ENCODE measurements around the gene RAD21L1.
"Not testable (repeated sequence)": the region's sequence is repeated elsewhere in the genome, so short reads cannot be mapped to it uniquely, and the experiment has no call there.

RAD21L1 gene

DNA sequence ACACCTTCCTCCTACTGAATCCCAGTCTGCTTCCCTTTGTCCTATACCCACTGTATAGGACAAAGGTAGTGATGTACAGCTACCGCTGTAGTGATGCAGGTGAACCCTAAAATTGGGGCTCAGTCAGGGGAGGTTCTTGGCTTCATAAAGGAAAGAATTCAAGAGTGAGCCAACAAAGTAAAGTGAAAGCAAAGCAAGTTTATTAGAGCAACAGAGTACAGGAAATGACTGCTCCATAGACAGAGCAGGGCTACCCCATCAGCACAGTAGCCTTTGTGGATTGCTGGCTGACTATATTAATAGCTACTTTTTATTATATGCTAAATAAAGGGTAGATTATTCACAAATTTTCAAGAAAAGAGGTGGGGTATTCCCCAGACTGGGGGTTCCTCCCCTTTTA is 25.9 kb upstream of the RAD21L1 start:
- DNase-seq = no peak

- no peak for DNase-seq
Measured at GRCh38 chr20:1202762-1203504, 22.9 kb upstream of the RAD21L1 start, which contains the start of gene C20orf202. C20orf202 (plus strand) TSS chr20:1203454; CDS start chr20:1203586, 132 bp downstream.

DNA sequence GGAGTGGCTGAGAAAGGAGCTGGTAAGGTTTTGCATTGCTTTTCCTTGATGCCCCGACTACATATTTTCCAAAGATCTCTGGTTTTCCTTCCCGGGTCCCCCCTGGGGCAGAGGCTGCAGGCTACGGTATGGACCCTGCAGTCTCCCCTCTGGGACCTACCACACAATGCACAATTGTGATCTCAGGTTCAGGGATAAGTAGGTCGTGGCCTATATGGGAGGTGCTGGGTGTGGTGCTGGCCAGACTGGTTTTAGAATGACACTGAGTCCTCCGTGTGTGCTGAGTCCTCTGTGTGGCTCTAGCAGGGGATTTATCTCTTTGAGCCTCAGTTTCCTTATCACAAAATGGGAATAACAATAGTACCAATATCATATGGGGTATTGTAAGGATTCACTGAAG is 22.2 kb upstream of the RAD21L1 start:
- DNase-seq = no peak

DNA sequence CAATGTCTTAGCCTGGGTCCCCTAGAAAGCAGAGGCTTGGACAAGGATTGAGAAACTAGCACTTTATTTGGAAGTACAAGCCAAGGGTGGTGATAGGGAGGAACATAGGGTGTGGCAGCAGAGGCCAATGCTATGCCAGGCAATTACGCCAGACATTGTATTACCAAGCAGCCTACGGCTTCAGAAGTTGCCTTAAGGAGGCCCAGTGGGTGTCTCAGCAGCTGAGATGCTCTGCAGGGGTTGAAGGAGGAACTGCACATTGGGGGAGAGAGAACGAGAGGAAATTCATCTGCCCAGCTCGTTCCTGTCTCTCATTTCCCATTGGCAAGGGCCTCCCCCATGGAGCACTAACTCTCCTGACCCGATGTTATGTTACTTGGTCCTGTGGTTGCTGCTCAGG is 21.7 kb upstream of the RAD21L1 start:
- DNase-seq = no peak

DNA sequence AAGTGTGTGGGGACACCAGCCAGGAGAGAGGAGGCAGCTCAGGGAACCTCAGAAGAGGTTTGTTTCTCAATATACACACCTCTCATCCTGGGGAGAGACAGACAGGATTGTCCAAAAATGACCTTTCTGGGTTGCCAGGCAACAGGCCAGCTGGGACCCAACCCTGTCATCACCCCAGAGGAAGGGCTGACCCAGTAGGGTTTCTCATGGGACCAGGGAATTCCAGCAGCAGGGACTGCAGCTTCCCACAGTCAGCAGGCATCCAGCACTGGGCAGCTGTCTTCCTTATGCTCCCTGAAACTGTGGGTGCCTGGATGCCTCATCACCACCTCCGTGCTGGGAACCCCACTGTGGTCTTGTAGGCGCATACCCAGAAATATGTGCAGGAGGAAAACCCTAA is 21.3 kb upstream of the RAD21L1 start:
- DNase-seq = no peak

GRCh38 chr20:1205802-1206201 is 20.0 kb upstream of the RAD21L1 start:
- no peak for DNase-seq

DNA sequence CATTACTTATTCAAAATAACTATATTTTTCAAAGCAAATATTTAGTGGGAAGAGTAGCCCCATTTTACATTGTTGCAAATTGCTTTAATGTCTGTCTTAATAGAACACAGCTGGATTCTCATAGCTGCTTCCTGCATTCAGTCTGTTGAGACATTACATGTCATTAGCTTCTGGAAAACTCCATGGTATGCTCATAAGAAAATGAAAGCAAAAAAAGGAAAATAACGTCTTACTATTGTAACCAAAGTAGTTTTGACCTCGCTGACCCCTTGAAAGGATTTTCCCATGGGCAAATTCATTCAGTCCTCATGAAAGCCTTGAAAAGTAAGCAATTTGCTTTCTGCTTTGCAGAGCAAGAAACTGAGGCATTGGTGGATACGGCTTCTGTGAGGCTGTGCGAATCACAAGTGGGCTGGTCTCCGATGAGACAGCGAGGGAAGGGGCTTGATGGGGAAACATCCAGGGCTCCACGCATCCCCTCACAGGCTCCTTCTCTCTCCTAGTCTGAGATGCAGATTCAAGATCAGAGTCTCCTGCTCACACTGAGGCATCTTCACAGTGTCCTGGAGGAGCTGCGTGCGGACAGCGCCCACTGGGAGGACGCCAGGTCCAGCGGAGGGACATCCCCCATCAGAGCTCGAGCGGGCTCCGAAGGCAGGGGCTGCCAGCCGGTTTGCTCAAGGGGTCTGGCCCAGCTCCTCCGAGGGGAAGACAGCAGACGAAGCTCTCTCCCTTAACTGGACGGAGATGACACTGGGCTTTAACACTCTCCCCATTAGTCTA is 19.3 kb upstream of the RAD21L1 start:
- no peak for DNase-seq

- no peak for DNase-seq
Measured at GRCh38 chr20:1207293-1207878, 18.5 kb upstream of the RAD21L1 start.

GRCh38 chr20:1209447-1210387 is 16.1 kb upstream of the RAD21L1 start:
- DNase-seq = no peak

GRCh38 chr20:1210501-1210900 is 15.3 kb upstream of the RAD21L1 start:
- no peak for DNase-seq

DNA sequence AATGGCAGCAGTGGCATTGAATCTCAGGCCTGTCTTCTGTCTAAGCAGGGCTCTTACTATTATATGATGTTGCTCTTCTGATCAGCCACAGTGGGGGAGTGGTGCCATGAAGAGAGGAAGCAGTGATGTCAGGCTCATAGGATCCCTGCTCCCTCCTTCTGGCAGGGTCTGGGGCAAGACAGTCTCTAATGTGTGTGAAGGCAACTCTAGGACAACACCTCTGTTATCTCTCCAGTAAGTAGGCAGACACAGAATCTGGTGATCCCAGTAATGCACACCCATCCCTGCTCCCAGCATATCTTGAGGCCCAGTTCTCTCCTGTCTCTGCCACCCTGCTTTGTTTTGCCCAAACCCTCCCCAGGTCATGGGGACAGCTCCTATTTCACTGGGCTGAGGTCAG is 13.8 kb upstream of the RAD21L1 start:
- DNase-seq = no peak

- peak; percentile 61 for DNase-seq
Measured at GRCh38 chr20:1212607-1213396, 13.0 kb upstream of the RAD21L1 start.

GRCh38 chr20:1214838-1215261 is 11.0 kb upstream of the RAD21L1 start:
- no peak for DNase-seq

DNA sequence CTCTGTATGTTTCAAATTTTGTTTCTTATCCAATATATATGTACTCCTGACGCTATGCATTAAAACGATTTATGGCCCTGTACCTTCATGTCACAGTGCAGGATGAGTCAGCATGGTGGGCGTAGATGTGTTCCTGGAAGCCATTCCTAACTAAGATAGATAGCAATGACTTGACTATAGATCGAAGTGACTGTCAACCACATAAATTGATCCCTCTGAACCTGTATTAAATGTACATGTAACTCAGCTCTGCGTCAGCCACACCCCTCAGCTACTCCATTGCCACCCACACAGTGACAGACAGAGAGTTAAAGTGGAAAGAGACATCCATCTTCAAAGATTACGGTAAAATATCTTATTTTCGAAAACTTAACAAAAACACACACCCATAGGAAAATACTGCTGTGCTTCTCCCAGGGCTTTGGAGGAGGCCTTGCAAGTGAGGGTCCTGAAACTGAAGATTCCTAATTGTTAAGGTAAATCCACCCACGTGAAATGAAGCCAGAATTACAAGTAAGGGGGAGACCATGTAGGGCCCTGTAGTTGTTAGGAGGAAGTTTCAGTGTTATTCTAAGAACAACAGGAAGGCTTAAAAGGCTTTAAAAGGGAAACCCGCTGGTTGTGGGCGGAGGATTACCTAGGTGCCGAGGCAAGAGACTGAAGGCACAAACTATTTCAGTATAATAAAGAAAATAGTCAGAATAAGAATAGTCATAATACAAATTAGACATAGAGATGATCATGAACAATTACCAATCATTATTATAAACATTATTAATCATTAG is 10.3 kb upstream of the RAD21L1 start:
- no peak for DNase-seq

DNA sequence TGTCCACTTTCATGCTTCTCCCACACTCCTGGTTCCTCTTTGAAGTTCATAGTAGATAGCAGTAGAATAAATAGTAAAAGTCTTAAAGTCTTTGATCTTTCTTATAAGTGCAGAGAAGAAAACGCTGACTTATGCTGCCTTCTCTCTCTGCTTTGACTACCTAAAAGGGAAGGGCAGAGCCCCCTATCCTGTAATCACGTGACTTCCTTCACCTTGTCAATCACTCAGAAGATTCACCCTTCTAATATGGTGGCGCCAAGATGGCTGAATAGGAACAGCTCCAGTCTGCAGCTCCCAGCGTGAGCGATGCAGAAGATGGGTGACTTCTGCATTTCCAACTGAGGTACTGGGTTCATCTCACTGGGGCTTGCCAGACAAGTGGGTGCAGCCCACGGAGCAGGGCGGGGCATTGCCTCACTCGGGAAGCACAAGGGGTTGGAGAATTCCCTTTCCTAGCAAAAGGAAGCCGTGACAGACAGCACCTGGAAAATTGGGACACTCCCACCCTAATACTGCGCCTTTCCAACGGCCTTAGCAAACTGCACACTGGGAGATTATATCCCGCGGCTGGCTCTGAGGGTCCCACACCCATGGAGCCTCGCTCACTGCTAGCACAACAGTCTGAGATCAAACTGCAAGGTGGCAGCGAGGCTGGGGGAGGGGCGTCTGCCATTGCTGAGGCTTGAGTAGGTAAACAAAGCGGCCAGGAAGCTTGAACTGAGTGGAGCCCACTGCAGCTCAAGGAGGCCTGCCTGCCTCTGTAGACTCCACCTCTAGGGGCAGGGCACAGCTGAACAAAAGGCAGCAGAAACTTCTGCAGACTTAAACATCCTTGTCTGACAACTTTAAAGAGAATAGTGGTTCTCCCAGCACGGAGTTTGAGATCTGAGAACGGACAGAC is 9.1 kb upstream of the RAD21L1 start:
- DNase-seq = not testable (repeated sequence)

- not testable (repeated sequence) for DNase-seq
Measured at GRCh38 chr20:1222750-1223149, 3.1 kb upstream of the RAD21L1 start.

- DNase-seq = no peak
Measured at GRCh38 chr20:1224205-1224890, 1.5 kb upstream of the RAD21L1 start.

GRCh38 chr20:1225263-1225782 is 521 bp upstream of the RAD21L1 start:
- no peak for DNase-seq

DNA sequence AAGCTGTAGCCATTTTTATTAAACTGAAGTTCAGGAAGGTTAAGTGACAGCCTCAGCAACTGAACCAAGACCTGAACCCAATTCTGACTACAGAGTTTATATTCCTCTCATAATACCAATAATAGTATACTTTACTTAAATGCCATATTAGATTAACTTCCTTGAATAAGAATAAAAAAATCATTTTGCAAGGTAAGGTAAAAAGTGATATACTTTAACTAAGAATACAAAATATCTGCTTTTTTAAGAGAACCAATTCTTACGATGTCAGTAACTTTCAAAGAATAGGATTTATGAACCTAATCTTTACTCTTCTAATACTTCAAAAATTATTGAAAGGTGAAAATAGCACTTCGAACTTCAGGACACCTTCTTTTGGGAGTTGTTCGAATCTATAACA is 3.7 kb downstream of the RAD21L1 start:
- no peak for DNase-seq
